GM10266 (cell line): ENCODE measurements around the gene ADAMTS14.

Experiments used
- DNase-seq: peaks from one replicate; pipeline ENCODE4 v3.0.0; 2012; ENCODE audit errors: extremely low spot score
- CTCF ChIP-seq: IDR thresholded peaks from 2 replicates; pipeline ENCODE4 v1.5.1; 2012; ENCODE audit warnings: mild to moderate bottlenecking, low read depth; ENCODE audit not compliant: control insufficient read depth, insufficient read depth; ENCODE audit errors: missing control alignments

Gene ADAMTS14

GRCh38 chr10:70678757-70679489 is 6.6 kb downstream of the ADAMTS14 start:
- no peak for DNase-seq
- TF ChIP-seq CTCF: no peak

GRCh38 chr10:70679498-70679897 is 7.2 kb downstream of the ADAMTS14 start:
- DNase-seq: no peak
- TF ChIP-seq CTCF: no peak

- DNase-seq: no peak
- no peak for TF ChIP-seq CTCF
These were observed 8.8 kb downstream of the ADAMTS14 start for GRCh38 chr10:70680899-70681730.

GRCh38 chr10:70681731-70682005 is 9.4 kb downstream of the ADAMTS14 start:
- no peak for TF ChIP-seq CTCF
- no peak for DNase-seq

GRCh38 chr10:70682920-70683600 is 10.8 kb downstream of the ADAMTS14 start:
- DNase-seq: no peak
- no peak for TF ChIP-seq CTCF

- no peak for TF ChIP-seq CTCF
- no peak for DNase-seq
These were observed 11.3 kb downstream of the ADAMTS14 start for GRCh38 chr10:70683601-70683934.

- no peak for DNase-seq
- no peak for TF ChIP-seq CTCF
These were observed 11.6 kb downstream of the ADAMTS14 start for GRCh38 chr10:70683940-70684339.
